ENCODE data around the gene TEKT2. TPM values are rescaled to one million over a fixed set of nuclear protein-coding genes. Genes with fewer than 3 reads are reported as not detected.
A peak's percentile ranks its signal among the peaks of the same experiment; 100 is the strongest.

The TEKT2 gene
- total RNA-seq, 1 experiment from 2014 or later, result not detected

DNA sequence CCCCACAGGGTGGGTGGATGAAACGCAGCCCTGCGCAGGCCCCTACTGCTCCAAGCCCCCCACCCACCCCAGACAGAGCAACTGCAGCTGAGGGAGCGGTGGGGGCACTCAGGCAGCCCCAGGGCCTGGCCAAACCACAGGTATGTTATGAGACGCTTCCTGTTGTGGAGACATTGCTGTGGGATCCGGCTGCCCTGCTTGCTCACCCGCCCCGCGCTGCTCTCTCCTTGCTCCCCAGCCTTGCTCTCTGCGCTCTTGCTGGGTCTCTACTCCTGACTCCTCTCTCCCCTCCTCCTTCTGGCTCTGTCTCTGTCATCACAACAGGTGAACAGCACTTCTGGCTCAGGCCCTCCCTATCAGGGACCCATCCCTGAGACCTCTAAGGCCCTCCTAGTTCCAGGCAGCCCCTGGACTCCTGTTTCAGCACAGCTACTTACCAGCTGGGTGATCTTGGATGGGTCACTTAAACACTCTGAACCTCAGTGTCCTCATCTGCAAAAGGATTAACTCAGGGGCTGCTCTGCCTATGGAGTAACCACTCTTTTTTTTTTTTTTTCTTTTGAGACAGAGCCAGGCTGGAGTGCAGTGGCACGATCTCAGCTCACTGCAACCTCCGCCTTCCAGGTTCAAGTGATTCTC, 25.3 kb downstream of the TEKT2 start:
- no peaks in the 10 kb centered on the region for H3K9me2 ChIP-seq (replicated peaks; ENCODE audit: low read length)
- CTCF ChIA-PET, result no interaction called here

DNA sequence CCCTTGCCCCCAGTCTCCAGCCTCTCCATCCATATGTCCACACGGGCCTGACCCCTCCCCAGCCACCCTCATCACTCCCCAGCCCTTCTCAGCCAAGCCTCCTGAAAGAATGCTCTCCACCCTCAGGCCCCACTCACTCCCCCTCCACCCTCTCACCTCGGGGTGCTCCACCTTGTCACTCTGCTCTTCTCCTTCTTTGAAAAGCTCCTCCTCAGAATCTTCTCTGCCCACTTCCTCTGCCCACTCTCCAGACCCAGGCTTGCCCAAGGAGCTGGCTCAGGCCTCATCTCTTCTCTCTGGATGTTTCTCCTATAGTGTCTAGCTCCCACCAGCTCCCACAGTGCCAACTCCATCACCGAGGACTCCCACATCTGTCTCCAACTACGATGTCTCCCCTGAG, 27.3 kb downstream of the TEKT2 start:
- ChIA-PET POLR2A (ENCODE audit: unreplicated experiment) (no interaction called here), CTCF (no interaction called here)
- peaks cover 14% of the 10 kb centered on the region for H3K4me1 ChIP-seq (ENCODE audit: insufficient read depth, low read length)
- no peak for ATAC-seq
- no peak for DNase-seq
- no peaks in the 10 kb centered on the region for H4K20me1 ChIP-seq (ENCODE audit: low read length)
- no TSS peak for BruUV-seq (replicated peaks)
- no peak overlapping the region for H2AFZ ChIP-seq (ENCODE audit: low read length)
- no peak overlapping the region for H3K27ac ChIP-seq (ENCODE audit: low read length)
- H3K79me2 ChIP-seq (ENCODE audit: low read length), result no peaks in the 10 kb centered on the region
- no peak overlapping the region for H3K4me2 ChIP-seq (ENCODE audit: low read length)
- H3F3A ChIP-seq (ENCODE audit: low read length, unreplicated experiment), result no peaks in the 10 kb centered on the region
- no peaks in the 10 kb centered on the region for H3K36me3 ChIP-seq (ENCODE audit: low read depth, low read length)
- no peaks in the 10 kb centered on the region for H3K27me3 ChIP-seq (ENCODE audit: low read length)
- no peak overlapping the region for H3K4me3 ChIP-seq (ENCODE audit: low read length)
- H3K9me3 ChIP-seq (ENCODE audit: low read length), result no peaks in the 10 kb centered on the region
- intact Hi-C loops (cut with micrococcal nuclease), result no loop called here
- no peak overlapping the region for H3K9ac ChIP-seq (ENCODE audit: low read length)
- TF ChIP-seq EZH2phosphoT487 (IDR thresholded peaks at IDR 0.05; ENCODE audit: borderline replicate concordance, low read length) (no peak), EZH2 (IDR thresholded peaks at IDR 0.05; ENCODE audit: low read length, unreplicated experiment) (no peak)
- TF ChIP-seq, protein P1, sequence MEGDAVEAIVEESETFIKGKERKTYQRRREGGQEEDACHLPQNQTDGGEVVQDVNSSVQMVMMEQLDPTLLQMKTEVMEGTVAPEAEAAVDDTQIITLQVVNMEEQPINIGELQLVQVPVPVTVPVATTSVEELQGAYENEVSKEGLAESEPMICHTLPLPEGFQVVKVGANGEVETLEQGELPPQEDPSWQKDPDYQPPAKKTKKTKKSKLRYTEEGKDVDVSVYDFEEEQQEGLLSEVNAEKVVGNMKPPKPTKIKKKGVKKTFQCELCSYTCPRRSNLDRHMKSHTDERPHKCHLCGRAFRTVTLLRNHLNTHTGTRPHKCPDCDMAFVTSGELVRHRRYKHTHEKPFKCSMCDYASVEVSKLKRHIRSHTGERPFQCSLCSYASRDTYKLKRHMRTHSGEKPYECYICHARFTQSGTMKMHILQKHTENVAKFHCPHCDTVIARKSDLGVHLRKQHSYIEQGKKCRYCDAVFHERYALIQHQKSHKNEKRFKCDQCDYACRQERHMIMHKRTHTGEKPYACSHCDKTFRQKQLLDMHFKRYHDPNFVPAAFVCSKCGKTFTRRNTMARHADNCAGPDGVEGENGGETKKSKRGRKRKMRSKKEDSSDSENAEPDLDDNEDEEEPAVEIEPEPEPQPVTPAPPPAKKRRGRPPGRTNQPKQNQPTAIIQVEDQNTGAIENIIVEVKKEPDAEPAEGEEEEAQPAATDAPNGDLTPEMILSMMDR (conservative IDR thresholded peaks at IDR 0.05; ENCODE audit: low read depth, low read length), result no peak
- H3K9me2 ChIP-seq (replicated peaks; ENCODE audit: low read length), result no peaks in the 10 kb centered on the region

More for the DNA sequence above, 25.3 kb downstream of the TEKT2 start:
- H2AFZ ChIP-seq (ENCODE audit: low read length), result peak overlapping the region; percentile 85
- POLR2A ChIA-PET (ENCODE audit: unreplicated experiment), result no interaction called here
- H3K36me3 ChIP-seq (ENCODE audit: low read depth, low read length), result no peaks in the 10 kb centered on the region
- no peaks in the 10 kb centered on the region for H3F3A ChIP-seq (ENCODE audit: low read length, unreplicated experiment)
- peak; percentile 98 for ATAC-seq
- H3K27me3 ChIP-seq (ENCODE audit: low read length), result no peaks in the 10 kb centered on the region
- intact Hi-C loops (cut with micrococcal nuclease), result no loop called here
- peak; percentile 73 for DNase-seq
- H3K79me2 ChIP-seq (ENCODE audit: low read length), result no peaks in the 10 kb centered on the region
- no peaks in the 10 kb centered on the region for H3K9me3 ChIP-seq (ENCODE audit: low read length)
- BruUV-seq (replicated peaks), result no TSS peak
- no peaks in the 10 kb centered on the region for H4K20me1 ChIP-seq (ENCODE audit: low read length)
- no peak overlapping the region for H3K9ac ChIP-seq (ENCODE audit: low read length)
- TF ChIP-seq EZH2phosphoT487 (IDR thresholded peaks at IDR 0.05; ENCODE audit: borderline replicate concordance, low read length) (no peak), EZH2 (IDR thresholded peaks at IDR 0.05; ENCODE audit: low read length, unreplicated experiment) (no peak)
- TF ChIP-seq, protein P1 (conservative IDR thresholded peaks at IDR 0.05; ENCODE audit: low read depth, low read length), result no peak
- H3K4me3 ChIP-seq (ENCODE audit: low read length), result no peak overlapping the region
- H3K4me1 ChIP-seq (ENCODE audit: insufficient read depth, low read length), result peaks cover 14% of the 10 kb centered on the region
- H3K4me2 ChIP-seq (ENCODE audit: low read length), result peak overlapping the region; percentile 64
- no peak overlapping the region for H3K27ac ChIP-seq (ENCODE audit: low read length)

DNA sequence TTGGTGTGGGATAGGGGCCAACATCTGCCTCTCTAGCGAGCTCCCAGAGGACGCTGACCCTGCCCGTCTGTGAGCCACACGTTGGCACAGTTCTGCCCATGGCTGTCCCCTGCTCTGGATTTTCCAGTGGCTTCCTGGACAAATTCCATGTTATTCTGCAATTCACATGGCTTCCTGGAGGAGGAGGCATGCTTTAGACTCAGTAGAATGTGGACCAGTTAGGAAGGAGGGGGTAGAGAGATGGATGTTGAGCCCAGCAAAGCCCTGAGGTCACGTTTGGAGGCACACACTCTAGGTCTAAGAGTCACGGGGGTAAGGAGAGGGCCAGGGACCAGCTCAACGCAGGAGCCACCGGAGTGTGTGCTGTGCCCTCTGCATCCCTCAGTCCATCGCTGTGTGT, 28.9 kb downstream of the TEKT2 start:
- no TSS peak for BruUV-seq (replicated peaks)
- H2AFZ ChIP-seq (ENCODE audit: low read length), result no peak overlapping the region
- DNase-seq (no peak), ATAC-seq (no peak)
- peaks cover 14% of the 10 kb centered on the region for H3K4me1 ChIP-seq (ENCODE audit: insufficient read depth, low read length)
- H3K4me2 ChIP-seq (ENCODE audit: low read length), result no peak overlapping the region
- no peaks in the 10 kb centered on the region for H3K9me3 ChIP-seq (ENCODE audit: low read length)
- intact Hi-C loops (cut with micrococcal nuclease), result no loop called here
- ChIA-PET POLR2A (ENCODE audit: unreplicated experiment) (no interaction called here), CTCF (no interaction called here)
- H3K9ac ChIP-seq (ENCODE audit: low read length), result no peak overlapping the region
- no peaks in the 10 kb centered on the region for H3K9me2 ChIP-seq (replicated peaks; ENCODE audit: low read length)
- no peaks in the 10 kb centered on the region for H3K79me2 ChIP-seq (ENCODE audit: low read length)
- TF ChIP-seq EZH2phosphoT487 (IDR thresholded peaks at IDR 0.05; ENCODE audit: borderline replicate concordance, low read length) (no peak), EZH2 (IDR thresholded peaks at IDR 0.05; ENCODE audit: low read length, unreplicated experiment) (no peak)
- TF ChIP-seq, protein P1 (conservative IDR thresholded peaks at IDR 0.05; ENCODE audit: low read depth, low read length), result no peak
- no peaks in the 10 kb centered on the region for H3F3A ChIP-seq (ENCODE audit: low read length, unreplicated experiment)
- H3K27ac ChIP-seq (ENCODE audit: low read length), result no peak overlapping the region
- no peaks in the 10 kb centered on the region for H4K20me1 ChIP-seq (ENCODE audit: low read length)
- no peak overlapping the region for H3K4me3 ChIP-seq (ENCODE audit: low read length)
- no peaks in the 10 kb centered on the region for H3K27me3 ChIP-seq (ENCODE audit: low read length)
- no peaks in the 10 kb centered on the region for H3K36me3 ChIP-seq (ENCODE audit: low read depth, low read length)

Measured in PC-3 (cell line).